ENCODE results near the gene ETV5. TPM values are rescaled to one million over a fixed set of nuclear protein-coding genes. Genes with fewer than 3 reads are reported as not detected.

Gene ETV5
- total RNA-seq, 2 experiments from 2014 or later: 0.74 to 1.3 TPM

GRCh38 chr3:186088335-186088734 lies 20.6 kb downstream of the ETV5 start:
- intact Hi-C loops (cut with micrococcal nuclease): no loop called here
- H3K27me3 Mint-ChIP-seq: peaks cover 43% of the 10 kb centered on the region
- DNase-seq: no peak
- no peaks in the 10 kb centered on the region for H3K4me1 Mint-ChIP-seq (ENCODE audit: low read depth)
- H3K36me3 Mint-ChIP-seq: no peaks in the 10 kb centered on the region
- no peaks in the 10 kb centered on the region for H3K9me3 Mint-ChIP-seq
- ChIA-PET CTCF (no interaction called here), POLR2A (no interaction called here)
- H3K4me3 Mint-ChIP-seq: no peak overlapping the region
- H3K27ac Mint-ChIP-seq: no peak overlapping the region

DNA sequence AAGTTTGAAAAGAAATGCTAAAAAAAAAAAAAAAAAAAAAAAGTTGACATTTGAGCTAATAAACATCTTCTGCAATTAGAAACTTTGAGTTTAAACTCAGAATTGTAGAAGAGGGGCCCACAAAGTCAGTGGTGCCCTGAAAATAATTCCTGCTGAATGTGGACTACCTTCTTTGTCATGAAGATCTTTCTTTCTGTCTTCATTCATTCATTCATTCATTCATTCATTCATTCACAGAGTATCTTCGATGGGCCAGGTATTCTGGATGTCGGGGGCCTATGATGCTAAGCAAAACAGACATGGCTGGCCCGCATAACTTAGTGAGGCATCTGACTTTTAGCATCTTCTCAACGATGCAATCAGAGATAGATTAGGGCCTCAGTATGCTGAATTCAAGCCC lies 24.6 kb downstream of the ETV5 start:
- no peak overlapping the region for H3K27ac Mint-ChIP-seq

GRCh38 chr3:186083746-186084145 lies 25.1 kb downstream of the ETV5 start:
- Mint-ChIP-seq H3K36me3 (no peaks in the 10 kb centered on the region), H3K9me3 (no peaks in the 10 kb centered on the region), H3K27ac (no peak overlapping the region), H3K4me3 (no peak overlapping the region), H3K4me1 (ENCODE audit: low read depth) (no peaks in the 10 kb centered on the region), H3K27me3 (peaks cover 40% of the 10 kb centered on the region)
- ChIA-PET POLR2A (no interaction called here), CTCF (no interaction called here)
- intact Hi-C loops (cut with micrococcal nuclease): no loop called here
- no peak for DNase-seq

More for the DNA sequence above, 24.6 kb downstream of the ETV5 start:
- intact Hi-C loops (cut with micrococcal nuclease): no loop called here
- ChIA-PET POLR2A (interaction anchor here (0.7 kb wide), 1 partner anchor 8 kb away, joined by 3 read pairs; no protein-coding TSS in a partner anchor), CTCF (no interaction called here)
- Mint-ChIP-seq H3K9me3 (no peaks in the 10 kb centered on the region), H3K36me3 (no peaks in the 10 kb centered on the region), H3K27me3 (peaks cover 43% of the 10 kb centered on the region), H3K4me1 (ENCODE audit: low read depth) (no peaks in the 10 kb centered on the region), H3K4me3 (no peak overlapping the region)
- no peak for DNase-seq

GRCh38 chr3:186082150-186082549 lies 26.7 kb downstream of the ETV5 start:
- Mint-ChIP-seq H3K9me3 (no peaks in the 10 kb centered on the region), H3K36me3 (no peaks in the 10 kb centered on the region), H3K27ac (no peak overlapping the region), H3K4me1 (ENCODE audit: low read depth) (no peaks in the 10 kb centered on the region), H3K27me3 (peaks cover 33% of the 10 kb centered on the region), H3K4me3 (no peak overlapping the region)
- intact Hi-C loops (cut with micrococcal nuclease): no loop called here
- ChIA-PET CTCF (no interaction called here), POLR2A (no interaction called here)
- DNase-seq: no peak

DNA sequence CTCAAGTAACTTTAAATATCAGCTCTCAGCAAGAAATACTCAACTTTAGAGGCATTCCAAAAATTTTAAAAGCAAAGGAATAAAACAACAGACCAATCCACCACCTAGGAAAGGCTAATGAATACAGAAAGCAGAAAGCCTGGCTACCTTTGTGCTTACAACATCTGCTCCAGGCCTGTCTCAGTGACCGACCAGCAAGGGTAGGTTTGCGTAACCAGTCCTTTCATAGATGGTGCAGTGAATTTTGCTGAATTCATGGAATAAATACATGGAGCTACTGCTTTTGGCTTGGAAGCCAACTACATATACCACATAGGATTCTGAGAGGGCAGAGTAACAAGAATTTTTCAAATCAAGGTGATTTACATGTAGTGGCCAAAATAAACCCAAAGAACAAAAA lies 27.2 kb downstream of the ETV5 start:
- Mint-ChIP-seq H3K4me1 (ENCODE audit: low read depth) (no peaks in the 10 kb centered on the region), H3K27ac (no peak overlapping the region), H3K9me3 (no peaks in the 10 kb centered on the region), H3K36me3 (no peaks in the 10 kb centered on the region), H3K27me3 (peaks cover 33% of the 10 kb centered on the region), H3K4me3 (no peak overlapping the region)
- ChIA-PET POLR2A (no interaction called here), CTCF (interaction anchor here (1.2 kb wide), 1 partner anchor 98 kb away, joined by 3 read pairs; no protein-coding TSS in a partner anchor)
- intact Hi-C loops (cut with micrococcal nuclease): no loop called here
- DNase-seq: no peak

DNA sequence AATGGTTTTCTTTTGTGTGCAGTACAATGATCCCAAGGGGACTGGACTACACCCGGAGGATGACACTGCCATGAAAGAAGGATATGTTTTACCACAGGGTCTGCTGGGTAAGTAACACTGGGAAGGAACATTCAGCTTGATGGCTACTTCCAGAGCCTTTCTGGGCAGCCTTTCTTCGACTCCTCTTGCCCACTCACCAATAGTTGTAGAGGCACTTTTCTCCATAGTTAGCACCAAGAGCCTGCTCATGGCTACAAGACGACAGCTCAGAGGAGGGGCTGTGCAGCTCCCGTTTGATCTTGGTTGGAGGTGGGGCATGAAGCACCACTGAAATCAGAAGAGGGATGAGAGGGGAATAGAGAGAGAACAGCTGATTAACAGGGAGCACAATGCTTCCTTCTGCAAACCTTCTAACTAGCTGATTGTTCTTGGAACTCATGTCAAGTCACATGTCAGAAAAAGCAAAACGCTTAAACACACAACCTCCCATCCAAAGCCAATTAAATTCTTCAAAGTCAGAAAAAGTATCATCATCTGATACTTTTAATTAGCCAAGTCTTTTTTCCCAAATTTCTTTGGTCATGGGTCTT lies 27.9 kb downstream of the ETV5 start:
- no peak for DNase-seq
- ChIA-PET CTCF (interaction anchor here (1.2 kb wide), 1 partner anchor 98 kb away, joined by 3 read pairs; no protein-coding TSS in a partner anchor), POLR2A (no interaction called here)
- no peaks in the 10 kb centered on the region for H3K36me3 Mint-ChIP-seq
- H3K9me3 Mint-ChIP-seq: no peaks in the 10 kb centered on the region
- H3K4me1 Mint-ChIP-seq (ENCODE audit: low read depth): no peaks in the 10 kb centered on the region
- peaks cover 33% of the 10 kb centered on the region for H3K27me3 Mint-ChIP-seq
- H3K4me3 Mint-ChIP-seq: no peak overlapping the region
- H3K27ac Mint-ChIP-seq: no peak overlapping the region
- intact Hi-C loops (cut with micrococcal nuclease): no loop called here

DNA sequence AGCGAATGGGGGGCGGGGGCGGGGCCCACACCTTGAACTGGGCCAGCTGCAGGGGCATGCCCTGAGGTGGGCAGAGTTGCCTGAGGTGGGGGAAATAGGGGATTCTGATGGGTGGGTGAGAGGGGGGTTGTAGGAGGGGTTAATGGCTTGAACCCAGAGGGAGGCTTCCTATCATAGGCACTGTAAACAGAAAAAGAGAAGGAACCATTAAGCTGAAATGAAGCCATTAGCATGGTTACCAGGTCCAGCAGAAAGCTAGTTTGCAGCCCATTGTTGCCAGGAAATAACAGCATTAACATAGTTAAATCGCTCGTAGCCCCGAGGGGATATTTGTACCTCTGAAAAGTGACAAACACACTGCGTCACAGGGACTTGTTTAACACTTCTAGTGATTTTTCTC lies 29.0 kb downstream of the ETV5 start:
- POLR2A ChIA-PET: no interaction called here
- Mint-ChIP-seq H3K36me3 (peaks cover 2% of the 10 kb centered on the region), H3K9me3 (peaks cover 2% of the 10 kb centered on the region), H3K27ac (no peak overlapping the region), H3K4me1 (ENCODE audit: low read depth) (no peaks in the 10 kb centered on the region), H3K4me3 (no peak overlapping the region), H3K27me3 (peaks cover 29% of the 10 kb centered on the region)
- CTCF ChIA-PET: no interaction called here
- DNase-seq: no peak
- intact Hi-C loops (cut with micrococcal nuclease): no loop called here

GRCh38 chr3:186077466-186077865 lies 31.4 kb downstream of the ETV5 start:
- intact Hi-C loops (cut with micrococcal nuclease): no loop called here
- POLR2A ChIA-PET: no interaction called here
- Mint-ChIP-seq H3K27me3 (peaks cover 21% of the 10 kb centered on the region), H3K4me1 (ENCODE audit: low read depth) (no peaks in the 10 kb centered on the region), H3K9me3 (peaks cover 3% of the 10 kb centered on the region), H3K27ac (no peak overlapping the region), H3K4me3 (no peak overlapping the region), H3K36me3 (peaks cover 2% of the 10 kb centered on the region)
- DNase-seq: no peak
- CTCF ChIA-PET: no interaction called here

GRCh38 chr3:186075931-186076567 lies 32.8 kb downstream of the ETV5 start:
- ChIA-PET POLR2A (interaction anchor here (0.6 kb wide), 1 partner anchor 9 kb away, joined by 3 read pairs; no protein-coding TSS in a partner anchor), CTCF (no interaction called here)
- Mint-ChIP-seq H3K9me3 (peaks cover 3% of the 10 kb centered on the region), H3K36me3 (peaks cover 2% of the 10 kb centered on the region), H3K27me3 (peaks cover 25% of the 10 kb centered on the region), H3K4me3 (no peak overlapping the region), H3K27ac (no peak overlapping the region), H3K4me1 (ENCODE audit: low read depth) (no peaks in the 10 kb centered on the region)
- no peak for DNase-seq
- intact Hi-C loops (cut with micrococcal nuclease): no loop called here

DNA sequence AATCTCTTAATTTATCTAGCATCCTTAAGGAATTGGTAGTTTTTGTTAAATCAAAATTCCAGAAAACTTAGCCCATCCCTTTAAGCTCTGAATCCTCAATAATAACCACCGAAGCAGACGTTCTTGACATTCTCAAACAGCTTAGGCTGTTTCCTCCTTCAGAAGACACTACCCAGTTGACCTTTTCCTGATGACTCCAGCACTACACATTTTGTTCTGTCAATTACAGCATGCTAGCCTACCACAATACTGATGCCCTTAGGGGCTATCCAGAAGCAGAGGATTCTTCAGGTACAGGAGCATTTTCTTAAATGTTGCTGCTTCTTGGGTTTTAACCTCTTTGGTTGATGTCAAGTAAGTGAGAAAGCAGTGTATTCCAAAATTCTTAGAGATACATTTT lies 33.4 kb downstream of the ETV5 start:
- intact Hi-C loops (cut with micrococcal nuclease): no loop called here

DNA sequence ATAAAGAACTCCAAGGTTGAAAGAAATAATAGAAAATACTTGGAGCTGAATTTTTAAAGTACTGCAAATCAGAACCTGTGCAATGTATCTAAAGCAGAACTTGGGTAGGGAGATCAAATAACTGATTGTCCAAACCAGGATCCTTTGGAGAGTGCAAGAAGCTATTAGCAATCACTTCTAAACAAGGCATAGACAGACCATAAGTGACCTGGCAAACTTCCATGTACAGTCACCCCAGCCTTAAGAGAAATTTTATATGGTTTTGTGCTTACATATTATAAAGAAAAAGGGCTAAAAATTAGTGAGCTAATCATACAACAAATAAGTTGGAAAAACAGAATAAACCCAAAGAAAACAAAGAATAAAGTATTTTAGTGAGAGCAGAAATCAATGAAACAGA lies 35.2 kb downstream of the ETV5 start:
- ChIA-PET POLR2A (no interaction called here), CTCF (no interaction called here)
- no peak overlapping the region for H3K27ac Mint-ChIP-seq
- peaks cover 3% of the 10 kb centered on the region for H3K9me3 Mint-ChIP-seq
- intact Hi-C loops (cut with micrococcal nuclease): no loop called here
- H3K4me1 Mint-ChIP-seq (ENCODE audit: low read depth): no peaks in the 10 kb centered on the region
- DNase-seq: no peak
- peaks cover 2% of the 10 kb centered on the region for H3K36me3 Mint-ChIP-seq
- H3K4me3 Mint-ChIP-seq: no peak overlapping the region
- H3K27me3 Mint-ChIP-seq: peaks cover 22% of the 10 kb centered on the region

More for the DNA sequence above, 33.4 kb downstream of the ETV5 start:
- Mint-ChIP-seq H3K36me3 (peaks cover 2% of the 10 kb centered on the region), H3K9me3 (peaks cover 3% of the 10 kb centered on the region), H3K27ac (no peak overlapping the region), H3K4me1 (ENCODE audit: low read depth) (no peaks in the 10 kb centered on the region), H3K27me3 (peaks cover 23% of the 10 kb centered on the region), H3K4me3 (no peak overlapping the region)
- ChIA-PET CTCF (no interaction called here), POLR2A (interaction anchor here (0.6 kb wide), 1 partner anchor 9 kb away, joined by 3 read pairs; no protein-coding TSS in a partner anchor)
- DNase-seq: no peak

DNA sequence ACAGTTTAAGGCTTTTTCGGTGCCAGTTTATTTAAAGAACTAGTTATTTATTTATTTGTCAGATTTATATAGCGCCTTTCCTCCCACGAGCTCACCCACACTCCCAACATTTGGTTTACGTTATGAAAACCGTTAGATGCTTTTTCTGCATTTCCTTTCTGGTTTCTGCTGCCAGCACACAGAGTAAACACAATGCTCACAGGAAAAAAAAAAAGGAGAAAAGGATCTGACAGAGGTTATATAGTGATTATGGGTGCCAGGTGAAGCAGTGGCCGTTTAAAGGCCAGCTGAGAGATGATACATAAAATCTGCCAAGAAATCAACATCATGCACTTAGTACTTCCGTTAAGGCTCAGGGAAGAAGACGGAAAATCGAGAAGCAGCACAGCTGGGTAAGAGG lies 37.9 kb downstream of the ETV5 start:
- Mint-ChIP-seq H3K27me3 (peaks cover 19% of the 10 kb centered on the region), H3K9me3 (peaks cover 3% of the 10 kb centered on the region), H3K36me3 (peaks cover 2% of the 10 kb centered on the region), H3K27ac (no peak overlapping the region), H3K4me1 (ENCODE audit: low read depth) (peaks cover 6% of the 10 kb centered on the region), H3K4me3 (no peak overlapping the region)
- intact Hi-C loops (cut with micrococcal nuclease): no loop called here
- ChIA-PET CTCF (interaction anchor here (1.7 kb wide), 1 partner anchor 88 kb away, joined by 3 read pairs; no protein-coding TSS in a partner anchor), POLR2A (no interaction called here)
- DNase-seq: no peak

GRCh38 chr3:186070550-186070949 lies 38.3 kb downstream of the ETV5 start:
- CTCF ChIA-PET: interaction anchor here (1.7 kb wide), 1 partner anchor 87 kb away, joined by 3 read pairs; no protein-coding TSS in a partner anchor

More at GRCh38 chr3:186070550-186070949, 38.3 kb downstream of the ETV5 start:
- H3K9me3 Mint-ChIP-seq: peaks cover 3% of the 10 kb centered on the region
- intact Hi-C loops (cut with micrococcal nuclease): no loop called here
- POLR2A ChIA-PET: no interaction called here
- peaks cover 19% of the 10 kb centered on the region for H3K27me3 Mint-ChIP-seq
- peaks cover 2% of the 10 kb centered on the region for H3K36me3 Mint-ChIP-seq
- DNase-seq: no peak
- H3K4me1 Mint-ChIP-seq (ENCODE audit: low read depth): peaks cover 6% of the 10 kb centered on the region
- H3K4me3 Mint-ChIP-seq: no peak overlapping the region
- no peak overlapping the region for H3K27ac Mint-ChIP-seq

All from activated CD4-positive, alpha-beta memory T cell treated with anti-CD3 and anti-CD28 coated beads for 36 hours (primary cell).